ENCODE results near the gene KRT6B.

DNA sequence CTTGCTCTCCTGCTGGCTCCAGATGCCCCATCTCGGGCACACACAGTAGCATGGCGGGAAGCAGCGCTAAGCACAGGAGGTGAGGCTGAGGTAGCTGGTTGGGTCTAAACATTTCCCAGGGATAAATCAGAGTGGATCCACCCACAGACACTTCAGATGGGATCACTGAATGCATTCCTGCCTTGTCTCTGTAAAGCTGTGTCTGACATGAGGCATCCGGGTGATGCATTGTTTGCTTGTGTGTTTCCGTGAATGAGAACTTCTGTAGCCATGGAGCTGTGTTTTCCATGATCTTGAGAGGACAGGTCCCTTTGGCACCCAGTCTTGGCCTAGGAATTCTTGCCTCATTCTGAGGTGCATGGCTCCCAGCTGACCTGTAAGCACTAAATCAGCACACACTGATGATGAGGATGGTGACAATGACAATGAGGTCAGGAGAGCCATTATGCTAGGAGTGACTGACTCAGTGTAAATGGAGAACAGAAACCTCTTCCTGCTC, 11.1 kb downstream of the KRT6B start:
- TF ChIP-seq, protein P1, sequence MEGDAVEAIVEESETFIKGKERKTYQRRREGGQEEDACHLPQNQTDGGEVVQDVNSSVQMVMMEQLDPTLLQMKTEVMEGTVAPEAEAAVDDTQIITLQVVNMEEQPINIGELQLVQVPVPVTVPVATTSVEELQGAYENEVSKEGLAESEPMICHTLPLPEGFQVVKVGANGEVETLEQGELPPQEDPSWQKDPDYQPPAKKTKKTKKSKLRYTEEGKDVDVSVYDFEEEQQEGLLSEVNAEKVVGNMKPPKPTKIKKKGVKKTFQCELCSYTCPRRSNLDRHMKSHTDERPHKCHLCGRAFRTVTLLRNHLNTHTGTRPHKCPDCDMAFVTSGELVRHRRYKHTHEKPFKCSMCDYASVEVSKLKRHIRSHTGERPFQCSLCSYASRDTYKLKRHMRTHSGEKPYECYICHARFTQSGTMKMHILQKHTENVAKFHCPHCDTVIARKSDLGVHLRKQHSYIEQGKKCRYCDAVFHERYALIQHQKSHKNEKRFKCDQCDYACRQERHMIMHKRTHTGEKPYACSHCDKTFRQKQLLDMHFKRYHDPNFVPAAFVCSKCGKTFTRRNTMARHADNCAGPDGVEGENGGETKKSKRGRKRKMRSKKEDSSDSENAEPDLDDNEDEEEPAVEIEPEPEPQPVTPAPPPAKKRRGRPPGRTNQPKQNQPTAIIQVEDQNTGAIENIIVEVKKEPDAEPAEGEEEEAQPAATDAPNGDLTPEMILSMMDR (IDR thresholded peaks at IDR 0.05; ENCODE audit: low read depth, low read length): no peak
- TF ChIP-seq, protein P2, sequence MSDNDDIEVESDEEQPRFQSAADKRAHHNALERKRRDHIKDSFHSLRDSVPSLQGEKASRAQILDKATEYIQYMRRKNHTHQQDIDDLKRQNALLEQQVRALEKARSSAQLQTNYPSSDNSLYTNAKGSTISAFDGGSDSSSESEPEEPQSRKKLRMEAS (IDR thresholded peaks at IDR 0.05; ENCODE audit: low read depth, low read length): no peak
- TF ChIP-seq MYC (IDR thresholded peaks at IDR 0.05; ENCODE audit: low read depth, low read length) (no peak), POLR2A (IDR thresholded peaks at IDR 0.05; ENCODE audit: extremely low read depth, insufficient read length) (no peak)
